ENCODE results near the gene CCL16. TPM values are rescaled to one million over a fixed set of nuclear protein-coding genes. Genes with fewer than 3 reads are reported as not detected.

The CCL16 gene
- total and polyA plus RNA-seq, 8 donors: 0.14 to 0.30 TPM; not detected in 6

DNA sequence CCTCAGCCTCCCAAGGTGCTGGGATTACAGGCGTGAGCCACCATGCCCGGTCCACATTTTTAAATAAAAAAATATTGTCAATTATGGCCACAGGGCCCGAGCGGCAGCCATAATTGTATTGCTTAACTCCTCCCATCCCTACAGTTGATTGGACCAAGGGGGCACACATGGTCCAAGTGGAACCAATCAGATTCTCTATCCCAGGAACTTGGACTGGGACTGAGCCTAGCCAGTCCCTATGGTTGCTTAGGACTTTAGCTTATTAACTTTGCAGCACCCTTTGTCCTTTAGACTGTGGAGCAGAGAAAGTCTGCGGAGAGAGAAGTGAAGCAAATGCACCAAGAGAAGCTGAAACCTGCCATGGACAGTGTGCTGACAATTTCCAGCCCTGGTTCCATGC lies 45.2 kb downstream of the CCL16 start:
- Histone ChIP-seq H3K27me3 (no peaks in the 10 kb centered on the region), H3K4me3 (no peak overlapping the region), H3K27ac (no peak overlapping the region), H3K4me1 (no peaks in the 10 kb centered on the region), H3K9me3 (no peaks in the 10 kb centered on the region), H3K36me3 (no peaks in the 10 kb centered on the region)
- intact Hi-C loops (cut with DNase I): no loop called here
- 77 to 88% methylated on average over 5 of the region's 5 CpGs for WGBS, 2 donors
- TF ChIP-seq, protein P1, sequence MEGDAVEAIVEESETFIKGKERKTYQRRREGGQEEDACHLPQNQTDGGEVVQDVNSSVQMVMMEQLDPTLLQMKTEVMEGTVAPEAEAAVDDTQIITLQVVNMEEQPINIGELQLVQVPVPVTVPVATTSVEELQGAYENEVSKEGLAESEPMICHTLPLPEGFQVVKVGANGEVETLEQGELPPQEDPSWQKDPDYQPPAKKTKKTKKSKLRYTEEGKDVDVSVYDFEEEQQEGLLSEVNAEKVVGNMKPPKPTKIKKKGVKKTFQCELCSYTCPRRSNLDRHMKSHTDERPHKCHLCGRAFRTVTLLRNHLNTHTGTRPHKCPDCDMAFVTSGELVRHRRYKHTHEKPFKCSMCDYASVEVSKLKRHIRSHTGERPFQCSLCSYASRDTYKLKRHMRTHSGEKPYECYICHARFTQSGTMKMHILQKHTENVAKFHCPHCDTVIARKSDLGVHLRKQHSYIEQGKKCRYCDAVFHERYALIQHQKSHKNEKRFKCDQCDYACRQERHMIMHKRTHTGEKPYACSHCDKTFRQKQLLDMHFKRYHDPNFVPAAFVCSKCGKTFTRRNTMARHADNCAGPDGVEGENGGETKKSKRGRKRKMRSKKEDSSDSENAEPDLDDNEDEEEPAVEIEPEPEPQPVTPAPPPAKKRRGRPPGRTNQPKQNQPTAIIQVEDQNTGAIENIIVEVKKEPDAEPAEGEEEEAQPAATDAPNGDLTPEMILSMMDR (IDR thresholded peaks at IDR 0.05): no peak
- FAIRE-seq (no peak), DNase-seq (no peak), ATAC-seq (no peak)

DNA sequence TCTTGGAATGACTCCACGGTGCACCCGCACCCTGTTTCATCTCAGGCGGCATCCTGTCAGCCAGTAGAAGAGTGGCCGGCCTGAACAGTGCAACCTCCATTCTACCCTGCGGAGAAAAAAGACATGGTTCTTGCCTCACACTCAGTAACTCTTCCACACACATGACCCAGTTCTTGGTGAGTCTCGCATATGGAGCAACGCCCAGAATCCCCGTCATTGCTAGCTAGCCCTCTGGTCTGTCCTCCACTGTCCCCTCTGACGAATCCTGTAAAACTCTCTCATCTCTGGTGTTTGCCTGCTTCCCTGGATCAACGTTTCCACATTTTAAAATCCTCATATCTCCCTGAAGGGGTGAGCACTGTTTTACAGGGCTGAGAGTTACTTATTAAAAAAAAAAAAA lies 46.5 kb downstream of the CCL16 start:
- no peak for DNase-seq
- Histone ChIP-seq H3K27me3 (no peaks in the 10 kb centered on the region), H3K27ac (no peak overlapping the region), H3K36me3 (no peaks in the 10 kb centered on the region), H3K9me3 (no peaks in the 10 kb centered on the region), H3K4me3 (no peak overlapping the region), H3K4me1 (peaks cover 0 to 4% (median 0%) of the 10 kb centered on the region in 3 donors)
- FAIRE-seq: no peak
- intact Hi-C loops (cut with DNase I): no loop called here
- WGBS, 2 donors: 66% methylated on average over 10 of the region's 10 CpGs
- ATAC-seq: peak in 3 of 4 donors; percentile 12 to 48 (median 41)
- TF ChIP-seq, protein P1 (IDR thresholded peaks at IDR 0.05): no peak

DNA sequence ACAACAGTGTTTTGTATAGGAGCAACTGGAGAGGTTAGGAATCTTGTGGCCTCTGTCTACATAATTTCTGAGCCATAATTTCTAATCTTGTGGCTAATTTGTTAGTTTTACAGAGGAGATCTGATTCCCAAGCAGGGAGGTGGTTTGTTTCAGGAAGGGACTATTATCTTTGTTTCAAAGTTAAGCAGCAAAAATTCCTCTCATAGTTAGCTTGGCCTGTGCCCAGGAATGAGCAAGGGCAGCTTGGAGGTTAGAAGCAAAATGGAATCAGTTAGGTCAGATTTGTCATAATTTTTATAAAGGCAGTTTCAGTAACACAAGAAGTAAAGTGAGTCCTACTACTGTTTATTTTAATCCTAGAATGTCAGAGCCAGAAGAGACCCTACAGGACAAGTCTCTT lies 48.7 kb downstream of the CCL16 start:
- DNase-seq (no peak), ATAC-seq (no peak), FAIRE-seq (no peak)

DNA sequence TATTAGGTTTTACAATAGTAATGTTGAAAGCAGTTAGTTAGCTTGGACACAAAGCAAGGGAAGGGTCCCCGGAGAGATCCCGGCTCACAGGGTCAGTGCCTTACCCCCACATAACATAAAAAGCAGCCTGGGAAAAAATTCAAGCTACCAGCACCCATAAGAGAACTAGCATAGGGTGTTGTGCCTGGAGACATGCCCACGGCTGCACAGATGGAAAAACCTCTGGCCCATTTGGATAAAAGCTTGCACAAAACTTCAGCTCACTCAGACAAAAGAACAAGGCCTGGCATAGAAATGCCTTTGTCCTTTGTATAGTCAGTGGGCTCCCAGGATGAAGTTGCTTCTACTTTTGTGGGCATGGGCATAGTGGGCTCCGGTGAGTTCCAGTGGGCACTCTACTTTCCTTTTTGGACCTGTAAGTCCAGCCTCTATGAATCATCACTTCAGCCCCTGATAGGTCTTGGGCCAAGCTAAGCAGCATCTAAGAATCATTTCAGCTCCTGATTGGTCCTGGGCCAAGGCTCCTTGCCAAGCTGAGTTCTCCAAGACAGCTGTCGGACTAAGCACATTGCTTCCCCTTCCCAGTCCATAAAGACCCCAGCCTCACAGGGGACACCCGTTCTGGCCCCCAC lies 49.4 kb downstream of the CCL16 start:
- DNase-seq (no peak), FAIRE-seq (no peak), ATAC-seq (no peak)
- no peak overlapping the region for H3K27ac ChIP-seq
- peaks cover 0 to 4% (median 0%) of the 10 kb centered on the region in 3 donors for H3K4me1 ChIP-seq
- no peaks in the 10 kb centered on the region for H3K9me3 ChIP-seq
- no peak overlapping the region for H3K4me3 ChIP-seq
- H3K27me3 ChIP-seq: no peaks in the 10 kb centered on the region
- WGBS, 2 donors: 62 to 68% methylated on average over 6 of the region's 6 CpGs
- no peaks in the 10 kb centered on the region for H3K36me3 ChIP-seq
- TF ChIP-seq, protein P1 (IDR thresholded peaks at IDR 0.05): no peak
- intact Hi-C loops (cut with DNase I): no loop called here

More for the DNA sequence above, 48.7 kb downstream of the CCL16 start:
- no peak overlapping the region for H3K27ac ChIP-seq
- intact Hi-C loops (cut with DNase I): no loop called here
- H3K36me3 ChIP-seq: no peaks in the 10 kb centered on the region
- TF ChIP-seq, protein P1 (IDR thresholded peaks at IDR 0.05): no peak
- no peaks in the 10 kb centered on the region for H3K9me3 ChIP-seq
- no peaks in the 10 kb centered on the region for H3K27me3 ChIP-seq
- peaks cover 0 to 4% (median 0%) of the 10 kb centered on the region in 3 donors for H3K4me1 ChIP-seq
- H3K4me3 ChIP-seq: no peak overlapping the region
